ENCODE results near the gene GRID1.

GRID1 gene

DNA sequence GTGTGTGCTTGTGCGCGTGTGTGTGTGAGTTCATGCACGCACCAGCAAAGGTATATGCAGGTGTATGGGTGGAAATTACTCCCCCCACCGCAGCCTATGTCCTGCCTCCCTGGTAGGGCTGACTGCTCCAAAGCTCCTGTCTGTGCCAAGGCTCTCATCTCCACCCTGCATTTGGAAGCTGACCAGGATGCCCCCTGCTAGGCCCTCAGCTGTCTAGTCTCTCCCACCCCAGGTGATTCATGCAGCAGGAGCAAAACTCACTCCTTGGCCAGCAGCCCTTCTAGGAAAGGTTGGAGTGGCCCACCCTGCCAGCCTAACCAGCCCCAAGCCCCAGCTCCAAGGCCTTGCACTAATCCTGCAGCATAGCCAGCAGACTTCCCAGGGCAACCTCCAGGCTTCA lies 148.4 kb downstream of the GRID1 start:
- H3K9ac ChIP-seq (ENCODE audit: low read length) = no peak overlapping the region
- WGBS (ENCODE audit: extremely low coverage, insufficient coverage, low lambda C conversion rate) = no CpG with 5 or more reads among the region's 4 CpGs
- H3K56ac ChIP-seq (ENCODE audit: low read length) = no peak overlapping the region
- H3K4me1 ChIP-seq (ENCODE audit: control insufficient read depth, low read depth, low read length) = no peaks in the 10 kb centered on the region
- H3K18ac ChIP-seq (ENCODE audit: low read length) = no peak overlapping the region
- no peak overlapping the region for H4K8ac ChIP-seq (ENCODE audit: low read depth, low read length)
- H3K27ac ChIP-seq (ENCODE audit: low read depth, low read length) = no peak overlapping the region
- H4K5ac ChIP-seq (ENCODE audit: low read length) = no peak overlapping the region
- no peak overlapping the region for H2BK120ac ChIP-seq (ENCODE audit: low read depth, low read length)
- no peak overlapping the region for H3K4me2 ChIP-seq (ENCODE audit: low read length)
- H2BK15ac ChIP-seq (replicated peaks; ENCODE audit: low read depth) = no peak overlapping the region
- H2BK5ac ChIP-seq (ENCODE audit: low read length) = no peak overlapping the region
- no peaks in the 10 kb centered on the region for H3K27me3 ChIP-seq (ENCODE audit: insufficient read depth, low read length, poor library complexity)
- no peaks in the 10 kb centered on the region for H3K36me3 ChIP-seq (ENCODE audit: control insufficient read depth, insufficient read depth, low read length)
- no peak overlapping the region for H3K4ac ChIP-seq (ENCODE audit: low read depth, low read length)
- H3K79me2 ChIP-seq (ENCODE audit: control insufficient read depth, insufficient read depth, low read length) = no peaks in the 10 kb centered on the region
- H3K79me1 ChIP-seq (ENCODE audit: low read length) = no peaks in the 10 kb centered on the region
- H2AK5ac ChIP-seq (ENCODE audit: low read length) = no peak overlapping the region
- no peak for DNase-seq
- no peak overlapping the region for H3K23ac ChIP-seq (ENCODE audit: low read length)
- no peak overlapping the region for H3K4me3 ChIP-seq (ENCODE audit: low read length)

DNA sequence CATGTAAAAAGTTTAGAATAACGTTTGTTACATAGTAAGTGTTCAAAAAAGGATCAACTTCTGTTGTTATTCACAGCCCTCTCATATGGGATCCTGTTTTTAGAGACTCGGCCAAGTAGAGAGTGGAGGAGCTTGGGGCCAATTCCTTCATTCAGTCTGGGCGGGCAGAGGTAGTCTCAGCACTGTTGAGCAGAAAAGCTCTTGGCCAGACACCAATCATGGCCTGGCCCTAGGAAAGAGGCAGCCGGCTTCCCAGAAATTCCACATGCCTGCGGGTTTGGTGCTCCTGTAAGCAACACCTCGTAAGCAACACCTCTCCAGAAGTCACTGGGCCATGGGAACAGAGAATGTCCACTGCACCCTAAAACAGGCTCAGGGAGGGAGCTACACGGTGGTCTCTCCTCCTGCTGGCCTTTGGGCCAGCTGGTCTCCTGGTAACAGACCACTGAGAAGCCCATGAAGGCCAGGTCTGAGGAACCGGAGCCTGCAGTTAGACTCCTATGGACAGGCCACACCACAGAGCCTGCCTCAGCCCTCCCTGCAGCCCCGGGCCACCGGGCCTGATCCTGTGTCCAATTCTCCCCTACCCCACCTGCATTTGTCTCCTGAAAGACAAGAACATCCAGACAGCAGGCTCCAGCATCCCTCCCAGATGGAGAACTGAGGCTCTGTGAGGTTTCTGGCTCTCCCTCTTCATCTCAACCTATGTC lies 149.1 kb downstream of the GRID1 start:
- Histone ChIP-seq H4K5ac (ENCODE audit: low read length) (no peak overlapping the region), H4K8ac (ENCODE audit: low read depth, low read length) (no peak overlapping the region), H3K4me1 (ENCODE audit: control insufficient read depth, low read depth, low read length) (no peaks in the 10 kb centered on the region), H3K27me3 (ENCODE audit: insufficient read depth, low read length, poor library complexity) (no peaks in the 10 kb centered on the region), H3K79me2 (ENCODE audit: control insufficient read depth, insufficient read depth, low read length) (no peaks in the 10 kb centered on the region), H3K4ac (ENCODE audit: low read depth, low read length) (no peak overlapping the region), H3K18ac (ENCODE audit: low read length) (no peak overlapping the region), H3K79me1 (ENCODE audit: low read length) (no peaks in the 10 kb centered on the region), H3K4me2 (ENCODE audit: low read length) (no peak overlapping the region), H3K4me3 (ENCODE audit: low read length) (no peak overlapping the region), H2BK5ac (ENCODE audit: low read length) (no peak overlapping the region), H3K56ac (ENCODE audit: low read length) (no peak overlapping the region), H3K23ac (ENCODE audit: low read length) (no peak overlapping the region), H3K9ac (ENCODE audit: low read length) (no peak overlapping the region), H2AK5ac (ENCODE audit: low read length) (no peak overlapping the region), H3K27ac (ENCODE audit: low read depth, low read length) (no peak overlapping the region), H2BK120ac (ENCODE audit: low read depth, low read length) (no peak overlapping the region), H2BK15ac (replicated peaks; ENCODE audit: low read depth) (no peak overlapping the region), H3K36me3 (ENCODE audit: control insufficient read depth, insufficient read depth, low read length) (no peaks in the 10 kb centered on the region)
- no peak for DNase-seq
- no CpG with 5 or more reads among the region's 10 CpGs for WGBS (ENCODE audit: extremely low coverage, insufficient coverage, low lambda C conversion rate)

DNA sequence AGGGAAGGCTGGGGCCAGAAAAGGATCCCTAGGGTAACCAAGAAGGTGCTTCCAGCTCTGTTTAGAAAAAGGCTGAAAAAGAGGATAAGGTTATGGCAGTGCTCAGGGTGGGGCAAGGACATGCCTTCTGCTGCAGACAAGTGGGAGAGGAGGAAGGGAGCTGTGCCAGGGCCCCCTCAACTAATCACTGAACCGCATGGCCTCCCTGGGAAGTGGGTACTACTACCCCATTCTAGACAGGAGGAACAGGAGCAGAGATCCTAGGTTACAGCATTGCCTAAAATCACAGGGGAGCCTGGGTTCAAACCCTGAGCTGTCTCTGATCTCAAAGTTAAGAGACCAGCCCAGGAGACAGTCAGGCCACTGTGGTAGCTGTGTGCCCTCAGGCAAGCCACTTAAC lies 149.7 kb downstream of the GRID1 start:
- Histone ChIP-seq H3K56ac (ENCODE audit: low read length) (no peak overlapping the region), H3K27ac (ENCODE audit: low read depth, low read length) (no peak overlapping the region), H3K4me1 (ENCODE audit: control insufficient read depth, low read depth, low read length) (no peaks in the 10 kb centered on the region), H3K79me2 (ENCODE audit: control insufficient read depth, insufficient read depth, low read length) (no peaks in the 10 kb centered on the region), H3K23ac (ENCODE audit: low read length) (no peak overlapping the region), H2BK5ac (ENCODE audit: low read length) (no peak overlapping the region), H2AK5ac (ENCODE audit: low read length) (no peak overlapping the region), H3K18ac (ENCODE audit: low read length) (no peak overlapping the region), H3K4me3 (ENCODE audit: low read length) (no peak overlapping the region), H2BK15ac (replicated peaks; ENCODE audit: low read depth) (no peak overlapping the region), H4K8ac (ENCODE audit: low read depth, low read length) (no peak overlapping the region), H2BK120ac (ENCODE audit: low read depth, low read length) (no peak overlapping the region), H3K27me3 (ENCODE audit: insufficient read depth, low read length, poor library complexity) (no peaks in the 10 kb centered on the region), H3K9ac (ENCODE audit: low read length) (no peak overlapping the region), H3K79me1 (ENCODE audit: low read length) (no peaks in the 10 kb centered on the region), H4K5ac (ENCODE audit: low read length) (no peak overlapping the region), H3K4ac (ENCODE audit: low read depth, low read length) (no peak overlapping the region), H3K4me2 (ENCODE audit: low read length) (no peak overlapping the region), H3K36me3 (ENCODE audit: control insufficient read depth, insufficient read depth, low read length) (no peaks in the 10 kb centered on the region)
- no peak for DNase-seq
- no CpG with 5 or more reads among the region's 1 CpG for WGBS (ENCODE audit: extremely low coverage, insufficient coverage, low lambda C conversion rate)

- no peaks in the 10 kb centered on the region for H3K27me3 ChIP-seq (ENCODE audit: insufficient read depth, low read length, poor library complexity)
- no peak overlapping the region for H3K18ac ChIP-seq (ENCODE audit: low read length)
- H3K79me2 ChIP-seq (ENCODE audit: control insufficient read depth, insufficient read depth, low read length) = no peaks in the 10 kb centered on the region
- no peak overlapping the region for H4K8ac ChIP-seq (ENCODE audit: low read depth, low read length)
- H3K4me3 ChIP-seq (ENCODE audit: low read length) = no peak overlapping the region
- no peaks in the 10 kb centered on the region for H3K79me1 ChIP-seq (ENCODE audit: low read length)
- H2BK5ac ChIP-seq (ENCODE audit: low read length) = no peak overlapping the region
- H3K4ac ChIP-seq (ENCODE audit: low read depth, low read length) = no peak overlapping the region
- DNase-seq = no peak
- no peaks in the 10 kb centered on the region for H3K36me3 ChIP-seq (ENCODE audit: control insufficient read depth, insufficient read depth, low read length)
- H3K9ac ChIP-seq (ENCODE audit: low read length) = no peak overlapping the region
- no peak overlapping the region for H3K23ac ChIP-seq (ENCODE audit: low read length)
- H3K27ac ChIP-seq (ENCODE audit: low read depth, low read length) = no peak overlapping the region
- no peak overlapping the region for H3K56ac ChIP-seq (ENCODE audit: low read length)
- no peak overlapping the region for H2AK5ac ChIP-seq (ENCODE audit: low read length)
- no peak overlapping the region for H3K4me2 ChIP-seq (ENCODE audit: low read length)
- no peak overlapping the region for H2BK15ac ChIP-seq (replicated peaks; ENCODE audit: low read depth)
- no peak overlapping the region for H2BK120ac ChIP-seq (ENCODE audit: low read depth, low read length)
- no peaks in the 10 kb centered on the region for H3K4me1 ChIP-seq (ENCODE audit: control insufficient read depth, low read depth, low read length)
- no CpG with 5 or more reads among the region's 5 CpGs for WGBS (ENCODE audit: extremely low coverage, insufficient coverage, low lambda C conversion rate)
- no peak overlapping the region for H4K5ac ChIP-seq (ENCODE audit: low read length)
These were observed 150.9 kb downstream of the GRID1 start for GRCh38 chr10:86215712-86216111.

GRCh38 chr10:86215046-86215445 lies 151.5 kb downstream of the GRID1 start:
- H2AK5ac ChIP-seq (ENCODE audit: low read length) = no peak overlapping the region
- no peaks in the 10 kb centered on the region for H3K79me2 ChIP-seq (ENCODE audit: control insufficient read depth, insufficient read depth, low read length)
- no CpG with 5 or more reads among the region's 4 CpGs for WGBS (ENCODE audit: extremely low coverage, insufficient coverage, low lambda C conversion rate)
- H3K36me3 ChIP-seq (ENCODE audit: control insufficient read depth, insufficient read depth, low read length) = no peaks in the 10 kb centered on the region
- H3K9ac ChIP-seq (ENCODE audit: low read length) = no peak overlapping the region
- no peak overlapping the region for H3K18ac ChIP-seq (ENCODE audit: low read length)
- no peaks in the 10 kb centered on the region for H3K27me3 ChIP-seq (ENCODE audit: insufficient read depth, low read length, poor library complexity)
- H3K4me2 ChIP-seq (ENCODE audit: low read length) = no peak overlapping the region
- no peak overlapping the region for H3K4me3 ChIP-seq (ENCODE audit: low read length)
- H2BK120ac ChIP-seq (ENCODE audit: low read depth, low read length) = no peak overlapping the region
- H3K56ac ChIP-seq (ENCODE audit: low read length) = no peak overlapping the region
- no peak overlapping the region for H2BK5ac ChIP-seq (ENCODE audit: low read length)
- DNase-seq = no peak
- no peak overlapping the region for H3K27ac ChIP-seq (ENCODE audit: low read depth, low read length)
- H3K23ac ChIP-seq (ENCODE audit: low read length) = no peak overlapping the region
- H3K79me1 ChIP-seq (ENCODE audit: low read length) = no peaks in the 10 kb centered on the region
- H4K8ac ChIP-seq (ENCODE audit: low read depth, low read length) = no peak overlapping the region
- no peak overlapping the region for H3K4ac ChIP-seq (ENCODE audit: low read depth, low read length)
- no peaks in the 10 kb centered on the region for H3K4me1 ChIP-seq (ENCODE audit: control insufficient read depth, low read depth, low read length)
- H2BK15ac ChIP-seq (replicated peaks; ENCODE audit: low read depth) = no peak overlapping the region
- no peak overlapping the region for H4K5ac ChIP-seq (ENCODE audit: low read length)

DNA sequence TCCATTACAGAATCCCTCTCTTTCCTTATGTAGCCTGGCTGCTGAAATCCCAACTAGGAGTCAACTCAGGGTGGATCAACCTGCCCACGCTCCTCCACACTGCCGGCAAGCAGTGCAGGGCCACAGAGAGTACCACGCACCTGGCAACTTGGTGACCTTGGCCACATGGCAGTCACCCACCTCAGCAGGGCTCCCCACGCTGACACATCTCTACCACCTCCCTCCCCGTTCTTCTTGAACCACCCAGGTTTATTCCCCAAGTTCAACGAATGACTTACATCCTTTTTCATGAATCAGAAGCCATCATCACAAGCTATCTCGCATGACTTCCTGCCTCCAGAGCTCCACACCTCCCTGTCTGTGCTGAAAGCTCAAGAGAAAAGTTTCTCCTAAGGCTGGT lies 153.4 kb downstream of the GRID1 start:
- H3K4ac ChIP-seq (ENCODE audit: low read depth, low read length) = no peak overlapping the region
- H3K79me1 ChIP-seq (ENCODE audit: low read length) = no peaks in the 10 kb centered on the region
- H2AK5ac ChIP-seq (ENCODE audit: low read length) = no peak overlapping the region
- H3K56ac ChIP-seq (ENCODE audit: low read length) = no peak overlapping the region
- H3K79me2 ChIP-seq (ENCODE audit: control insufficient read depth, insufficient read depth, low read length) = no peaks in the 10 kb centered on the region
- no peak overlapping the region for H3K18ac ChIP-seq (ENCODE audit: low read length)
- no peak overlapping the region for H3K23ac ChIP-seq (ENCODE audit: low read length)
- no peak overlapping the region for H2BK15ac ChIP-seq (replicated peaks; ENCODE audit: low read depth)
- no peak overlapping the region for H2BK120ac ChIP-seq (ENCODE audit: low read depth, low read length)
- H3K4me3 ChIP-seq (ENCODE audit: low read length) = no peak overlapping the region
- H3K4me1 ChIP-seq (ENCODE audit: control insufficient read depth, low read depth, low read length) = no peaks in the 10 kb centered on the region
- DNase-seq = no peak
- H3K9ac ChIP-seq (ENCODE audit: low read length) = no peak overlapping the region
- H3K27me3 ChIP-seq (ENCODE audit: insufficient read depth, low read length, poor library complexity) = no peaks in the 10 kb centered on the region
- H4K5ac ChIP-seq (ENCODE audit: low read length) = no peak overlapping the region
- H3K36me3 ChIP-seq (ENCODE audit: control insufficient read depth, insufficient read depth, low read length) = no peaks in the 10 kb centered on the region
- H4K8ac ChIP-seq (ENCODE audit: low read depth, low read length) = no peak overlapping the region
- no CpG with 5 or more reads among the region's 7 CpGs for WGBS (ENCODE audit: extremely low coverage, insufficient coverage, low lambda C conversion rate)
- H3K4me2 ChIP-seq (ENCODE audit: low read length) = no peak overlapping the region
- H2BK5ac ChIP-seq (ENCODE audit: low read length) = no peak overlapping the region
- H3K27ac ChIP-seq (ENCODE audit: low read depth, low read length) = no peak overlapping the region
